HG02759 (cell line): ENCODE measurements around the gene KLHL26.

Source experiments
- ATAC-seq: cut with Tn5 transposase; IDR thresholded peaks from one replicate; pipeline ENCODE4 v1.9.1; 2021; ENCODE audit warnings: mild to moderate bottlenecking, moderate library complexity; ENCODE audit not compliant: unreplicated experiment

Gene KLHL26

GRCh38 chr19:18646535-18647370, 9.9 kb downstream of the KLHL26 start:
- ATAC-seq = no peak

DNA sequence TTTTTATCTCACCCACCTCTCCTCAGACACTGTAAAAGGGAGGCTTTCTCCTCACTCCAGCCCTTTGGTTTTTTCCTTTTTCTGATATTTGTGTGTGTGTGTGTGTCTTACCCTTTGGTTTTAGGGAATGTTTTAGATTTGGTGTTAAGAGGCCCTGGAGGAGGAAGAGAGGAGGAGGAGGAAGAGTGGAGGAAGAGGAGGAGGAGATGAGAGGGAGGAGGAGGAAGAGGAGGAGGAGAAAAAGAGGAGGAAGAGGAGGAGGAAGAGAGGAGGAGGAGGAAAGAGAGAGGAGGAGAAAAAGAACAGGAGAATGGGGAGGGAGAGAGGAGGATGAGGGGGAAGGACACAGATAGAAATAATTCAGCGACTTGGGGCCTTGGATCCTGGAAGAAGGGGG, 10.5 kb downstream of the KLHL26 start:
- no peak for ATAC-seq

GRCh38 chr19:18647807-18648206, 11.0 kb downstream of the KLHL26 start:
- no peak for ATAC-seq

GRCh38 chr19:18648973-18649315, 12.1 kb downstream of the KLHL26 start:
- ATAC-seq = no peak

DNA sequence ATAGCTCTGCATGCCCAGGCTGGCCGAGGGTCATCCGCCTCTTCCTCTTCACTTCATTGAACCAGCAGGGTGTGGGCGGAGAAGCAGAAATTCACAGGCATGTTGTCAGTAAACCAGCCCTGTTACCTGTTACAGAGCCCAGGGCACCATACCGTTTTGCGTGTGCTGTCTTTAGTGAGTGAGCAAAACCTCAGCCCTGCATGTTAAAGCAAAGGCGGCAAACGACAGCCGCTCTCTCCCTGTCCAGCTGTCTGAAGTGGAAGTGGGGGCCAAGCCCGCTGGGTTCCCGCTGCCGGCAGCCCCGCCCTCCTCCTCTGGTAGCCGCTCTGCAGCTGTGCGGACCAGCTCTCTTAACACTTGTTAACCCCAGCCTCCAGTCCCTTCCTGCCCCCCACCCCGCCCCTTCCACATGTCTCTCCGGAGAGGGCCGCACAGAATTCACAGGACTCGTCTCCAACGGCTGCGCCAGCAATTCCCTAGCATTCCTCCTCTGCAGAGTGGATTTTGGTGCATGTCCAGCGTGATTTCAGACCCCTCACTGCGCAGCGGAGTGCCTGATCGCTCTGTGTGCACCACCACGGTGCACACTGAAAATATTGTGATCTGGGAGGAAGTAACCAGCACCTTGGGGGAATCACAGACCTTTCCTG, 12.7 kb downstream of the KLHL26 start:
- ATAC-seq = peak; percentile 47

- ATAC-seq = no peak
Measured at GRCh38 chr19:18650021-18650390, 13.2 kb downstream of the KLHL26 start.

DNA sequence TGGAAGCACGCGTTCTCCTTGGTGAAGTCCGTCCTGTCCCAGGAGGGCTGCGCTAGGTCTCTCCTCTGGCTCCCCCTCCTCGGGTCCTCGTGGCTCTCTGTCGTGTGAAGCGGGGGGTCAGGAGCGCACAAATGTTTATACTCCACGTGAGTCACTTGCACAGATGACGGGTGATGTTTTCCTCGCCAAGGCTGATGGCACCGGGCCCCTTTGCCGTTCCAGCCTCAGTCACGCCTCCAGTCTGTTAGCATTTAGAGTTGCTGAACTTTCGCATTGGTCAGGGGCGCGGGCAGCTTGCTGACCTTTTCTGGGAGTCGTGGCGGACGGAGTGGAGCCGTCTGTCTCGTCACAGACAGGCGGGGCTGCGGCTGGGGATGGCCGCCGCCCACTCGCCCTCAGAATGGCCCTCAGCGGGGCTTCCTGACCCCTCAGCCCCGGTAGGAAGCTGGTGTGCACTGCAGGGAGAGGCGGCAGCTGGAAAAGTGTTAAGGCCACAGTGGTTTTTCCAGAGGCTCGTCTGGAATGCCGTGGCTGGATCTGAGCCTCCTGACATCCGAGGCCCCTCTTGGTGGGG, 13.7 kb downstream of the KLHL26 start:
- no peak for ATAC-seq

DNA sequence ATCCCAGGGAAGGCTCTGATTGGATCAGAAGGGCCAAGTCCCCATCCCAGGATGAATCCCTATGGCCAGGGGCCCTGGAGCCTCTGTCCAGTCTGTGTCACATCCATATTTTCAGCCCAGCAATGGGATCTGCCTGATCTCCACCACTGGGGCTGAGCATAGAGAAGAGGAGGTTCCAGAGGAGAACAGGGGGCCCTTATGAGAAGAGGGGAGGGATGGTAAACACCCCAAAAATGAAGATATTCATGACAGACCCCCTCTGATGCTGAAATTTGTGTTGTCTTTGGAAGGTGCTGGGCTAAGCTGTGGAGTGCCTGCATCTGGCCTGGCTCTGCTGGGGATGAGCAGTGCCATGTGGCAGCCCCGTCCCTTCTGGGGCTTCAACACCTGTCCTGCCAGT, 14.5 kb downstream of the KLHL26 start:
- no peak for ATAC-seq

- ATAC-seq = no peak
Measured at GRCh38 chr19:18651733-18652132, 14.9 kb downstream of the KLHL26 start.

DNA sequence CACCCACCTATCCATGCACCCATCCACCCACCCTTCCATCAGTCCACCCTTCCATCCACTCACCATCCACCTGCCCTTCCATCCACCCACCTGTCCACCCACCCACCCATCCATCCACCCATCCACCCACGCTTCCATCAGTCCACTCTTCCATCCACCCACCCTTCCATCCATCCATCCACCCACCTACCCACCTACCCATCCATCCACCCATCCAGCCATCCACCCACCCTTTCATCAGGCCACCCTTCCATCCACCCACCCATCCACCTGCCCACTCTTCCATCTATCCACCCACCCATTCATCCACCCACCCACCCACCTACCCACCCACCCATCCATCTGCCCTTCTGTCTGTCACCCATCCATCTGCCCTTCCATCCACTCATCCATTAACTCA, 17.0 kb downstream of the KLHL26 start:
- ATAC-seq = no peak

DNA sequence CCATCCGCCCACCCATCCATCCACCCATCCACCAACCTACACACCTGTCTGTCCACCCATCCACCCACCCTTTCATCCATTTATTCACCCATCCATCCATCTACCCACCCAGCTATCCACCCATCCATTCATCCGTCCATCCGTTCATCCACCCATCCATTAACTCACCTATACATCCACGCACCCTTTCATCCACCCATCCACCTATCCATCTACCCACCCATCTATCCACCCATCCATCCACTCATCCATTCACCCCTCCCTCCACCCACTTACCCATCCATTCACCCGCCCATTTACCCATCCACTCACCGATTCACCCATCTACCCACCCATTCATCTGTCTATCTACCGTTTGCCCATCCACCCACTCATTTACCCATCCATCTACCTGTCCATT, 17.6 kb downstream of the KLHL26 start:
- ATAC-seq = no peak

DNA sequence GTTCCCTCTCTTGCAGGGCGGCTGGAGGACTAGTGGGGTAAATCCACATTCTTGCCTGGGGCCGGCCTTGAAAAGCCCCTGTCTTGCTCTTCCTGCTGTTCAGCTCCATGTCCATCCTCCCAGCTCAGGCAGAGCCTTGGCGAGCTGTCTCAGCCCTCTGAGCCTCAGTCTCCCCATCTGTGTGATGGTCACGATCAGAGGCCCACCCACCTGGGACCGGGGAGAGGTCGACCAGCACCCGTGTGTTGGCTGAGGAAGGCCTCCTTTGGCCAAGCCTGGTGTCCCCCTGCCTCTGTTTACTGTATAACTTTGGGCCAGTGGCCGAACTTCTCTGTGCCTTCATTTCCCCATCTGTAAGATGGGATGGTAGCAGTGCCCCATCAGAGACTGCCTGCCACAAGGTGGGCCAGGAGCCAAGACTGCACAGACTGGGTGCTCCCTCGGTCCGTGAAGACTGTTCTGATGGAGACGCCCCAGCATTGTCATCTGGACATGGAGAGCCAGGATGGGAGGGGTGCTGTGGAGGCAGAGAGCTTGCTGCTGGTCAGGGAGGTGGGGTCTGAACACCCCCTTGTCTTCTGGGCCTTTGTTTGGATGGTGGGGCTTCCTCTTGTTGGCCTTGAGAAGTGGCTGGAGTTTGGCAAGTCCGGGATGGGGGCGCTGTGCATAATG, 18.5 kb downstream of the KLHL26 start:
- ATAC-seq = no peak

GRCh38 chr19:18656337-18657086, 19.7 kb downstream of the KLHL26 start:
- ATAC-seq = no peak

- ATAC-seq = no peak
Measured at GRCh38 chr19:18657590-18658365, 20.9 kb downstream of the KLHL26 start.

GRCh38 chr19:18658366-18658855, 21.6 kb downstream of the KLHL26 start:
- no peak for ATAC-seq

DNA sequence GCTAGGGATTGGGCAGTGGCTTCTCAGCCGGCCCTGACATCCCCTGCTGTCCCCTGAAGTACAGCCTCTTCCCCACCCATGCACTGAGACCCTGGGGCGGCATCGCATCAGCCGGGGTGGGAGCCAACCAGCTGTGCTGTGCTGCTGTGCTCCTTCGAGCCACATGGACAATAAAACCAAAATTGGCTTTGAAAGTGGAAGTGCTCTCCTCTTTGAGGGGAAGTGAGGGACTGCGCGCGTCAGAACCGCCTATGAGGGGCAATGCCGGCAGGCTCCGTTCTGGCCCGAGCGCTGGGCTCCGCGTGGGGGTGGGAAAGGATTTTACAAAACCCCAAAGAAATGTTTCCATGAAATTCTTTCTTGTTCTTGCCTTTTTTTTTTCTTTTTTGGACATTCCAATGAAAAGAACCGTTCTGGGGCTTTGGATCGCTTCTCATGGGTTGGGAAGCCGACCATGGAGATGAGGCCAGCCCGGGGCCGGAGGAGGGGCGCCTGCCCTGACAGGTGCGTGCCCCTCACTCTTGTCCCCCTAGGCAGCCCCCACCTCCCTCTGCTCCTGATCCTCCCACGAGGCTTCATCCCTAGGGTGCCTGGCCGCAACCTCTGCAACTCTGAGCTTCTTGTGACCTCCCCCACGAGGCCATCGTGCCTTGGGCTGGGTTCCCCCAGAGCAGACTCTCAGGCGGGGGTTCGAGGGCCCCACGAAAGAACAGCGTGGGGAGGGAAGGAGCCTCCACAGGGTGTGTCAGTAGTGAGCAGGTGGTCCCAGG, 22.6 kb downstream of the KLHL26 start:
- ATAC-seq = no peak

- ATAC-seq = no peak
Measured at GRCh38 chr19:18660051-18660910, 23.5 kb downstream of the KLHL26 start.

DNA sequence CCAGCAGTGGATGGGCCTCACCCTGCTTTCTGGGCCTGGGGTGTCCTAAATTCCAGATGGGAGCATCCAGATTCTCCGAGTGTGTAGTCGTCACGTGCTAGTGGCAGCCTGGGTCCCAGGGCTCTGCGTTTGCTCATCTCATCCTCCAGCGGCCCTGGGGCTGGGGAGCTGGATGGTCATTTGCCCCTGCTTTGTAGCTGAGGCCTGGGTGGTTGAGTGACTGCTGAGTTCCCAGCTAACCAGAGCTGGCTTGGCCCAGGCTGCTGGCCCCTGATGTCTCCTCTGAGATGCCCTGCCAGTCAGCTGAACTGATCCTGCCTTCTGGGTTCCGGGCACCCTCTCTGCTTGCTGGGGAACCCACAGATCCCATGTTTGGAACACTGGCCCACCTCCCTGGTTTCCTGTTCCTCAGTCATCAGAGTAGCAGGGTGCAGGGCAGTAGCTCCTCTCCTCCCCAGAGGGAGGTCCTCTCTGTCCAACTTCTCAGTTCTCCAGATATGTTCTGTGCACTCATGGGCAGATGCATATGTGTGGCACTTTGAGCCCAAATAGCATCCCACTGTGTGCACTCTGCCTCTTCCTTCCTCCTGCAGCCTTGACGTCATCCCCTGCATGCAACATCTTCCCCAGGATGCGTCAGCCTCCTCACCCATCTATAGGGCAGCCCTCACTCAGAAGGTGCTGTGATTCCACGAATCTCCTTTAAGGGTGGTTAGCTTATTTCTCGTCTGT, 24.3 kb downstream of the KLHL26 start:
- no peak for ATAC-seq
